Inferior parietal cortex (tissue), 1 donor: Measurements from ENCODE around the gene MEIS2.

Source experiments
- DNase-seq: peaks from one replicate; pipeline ENCODE4 v3.0.0-alpha.2; 2016; ENCODE audit errors: extremely low spot score

Gene MEIS2

GRCh38 chr15:37098468-37099318, 1.7 kb downstream of the MEIS2 start:
- DNase-seq: no peak

GRCh38 chr15:37097144-37097919, 3.0 kb downstream of the MEIS2 start:
- no peak for DNase-seq

GRCh38 chr15:37096558-37097143, 3.7 kb downstream of the MEIS2 start:
- DNase-seq: no peak

- no peak for DNase-seq
These were observed 4.4 kb downstream of the MEIS2 start for GRCh38 chr15:37095770-37096557.

GRCh38 chr15:37094915-37095711, 5.2 kb downstream of the MEIS2 start:
- no peak for DNase-seq

GRCh38 chr15:37094333-37094914, 5.9 kb downstream of the MEIS2 start:
- DNase-seq: no peak

GRCh38 chr15:37093480-37094332, 6.6 kb downstream of the MEIS2 start:
- no peak for DNase-seq

- DNase-seq: no peak
These were observed 9.7 kb downstream of the MEIS2 start for GRCh38 chr15:37090543-37091175.

- DNase-seq: no peak
These were observed 11.9 kb downstream of the MEIS2 start for GRCh38 chr15:37088436-37088835.

- no peak for DNase-seq
These were observed 13.2 kb downstream of the MEIS2 start for GRCh38 chr15:37087131-37087588.

GRCh38 chr15:37086521-37086920, 13.8 kb downstream of the MEIS2 start:
- no peak for DNase-seq

GRCh38 chr15:37086120-37086519, 14.2 kb downstream of the MEIS2 start:
- DNase-seq: no peak

GRCh38 chr15:37084602-37085001, 15.7 kb downstream of the MEIS2 start:
- no peak for DNase-seq

GRCh38 chr15:37083610-37084009, 16.7 kb downstream of the MEIS2 start:
- no peak for DNase-seq

- DNase-seq: no peak
These were observed 18.4 kb downstream of the MEIS2 start for GRCh38 chr15:37081983-37082382.

- no peak for DNase-seq
These were observed 20.0 kb downstream of the MEIS2 start for GRCh38 chr15:37080261-37080921.

- DNase-seq: peak; percentile 57
These were observed 20.6 kb downstream of the MEIS2 start for GRCh38 chr15:37079726-37080125.

- no peak for DNase-seq
These were observed 21.8 kb downstream of the MEIS2 start for GRCh38 chr15:37078566-37078965.
